A673 (cell line): ENCODE results near the gene DNM2.

Experiments used
- CTCF ChIP-seq: fragments of 300-800, 200-600 bp; sonication (generic); conservative IDR thresholded peaks from 2 replicates; pipeline ENCODE4 v1.5.1; 2017; ENCODE audit warnings: low read depth, mild to moderate bottlenecking, antibody characterized with exemption, low read length, moderate library complexity, mixed read lengths
- EZH2 ChIP-seq: fragments of 200-600 bp; sonication (generic); IDR thresholded peaks from 2 replicates; pipeline ENCODE4 v1.6.1; 2017; ENCODE audit warnings: borderline replicate concordance, low read depth, mild to moderate bottlenecking, mixed read lengths, antibody characterized with exemption, low read length; ENCODE audit not compliant: poor library complexity, severe bottlenecking

- TF ChIP-seq CTCF (no peak), EZH2 (no peak)
Observed at GRCh38 chr19:10854350-10855089, 136.6 kb downstream of the DNM2 start.
